Uterus (tissue), 4 donors: ENCODE data around the gene BTF3. TPM values are rescaled to one million over a fixed set of nuclear protein-coding genes. Genes with fewer than 3 reads are reported as not detected.

ENCODE experiments used
- DNase-seq, 2 donors: peaks; one replicate each; pipeline ENCODE4 v3.0.0-alpha.2; 2019 to 2020
- H3K27ac ChIP-seq, 2 donors: fragments of 200-600 bp; sonication (generic); 1 replicate in 1 of 2; 2 replicates in 1 of 2; pipeline ENCODE4 v1.5.1; 2016 to 2018
- H3K27me3 ChIP-seq, 2 donors: fragments of 200-600 bp; sonication (generic); one replicate each; pipeline ENCODE4 v1.5.1; 2018 to 2019; ENCODE audit warnings: control low read depth in 1 of 2
- H3K36me3 ChIP-seq, 2 donors: fragments of 200-600 bp; sonication (generic); one replicate each; pipeline ENCODE4 v1.5.1; 2019; ENCODE audit warnings: control low read depth in 1 of 2
- H3K4me1 ChIP-seq, 2 donors: fragments of 200-600 bp; sonication (generic); one replicate each; pipeline ENCODE4 v1.5.1; 2018 to 2019; ENCODE audit warnings: control low read depth in 1 of 2
- H3K4me3 ChIP-seq, 2 donors: fragments of 200-600 bp; sonication (generic); 1 replicate in 1 of 2; 2 replicates in 1 of 2; pipeline ENCODE4 v1.5.1; 2018 to 2019; ENCODE audit warnings: mild to moderate bottlenecking in 1 of 2
- H3K9me3 ChIP-seq, 2 donors: fragments of 200-600 bp; sonication (generic); one replicate each; pipeline ENCODE4 v1.5.1; 2019; ENCODE audit warnings: control low read depth in 1 of 2
- POLR2A ChIP-seq, 2 donors: fragments of 450-650 bp; IDR thresholded peaks; one replicate each; pipeline ENCODE4 v1.6.1; 2016; ENCODE audit warnings: antibody characterized with exemption in 2 of 2, mild to moderate bottlenecking in 1 of 2, moderate library complexity in 1 of 2
- intact Hi-C: fragments of 100-400 bp; cut with DNase I; formaldehyde crosslinking; loops from one replicate; pipeline ENCODE4 v1.15.1; 2023; ENCODE audit warnings: low total_unique reads
- total RNA-seq, 4 donors: library from RNA; depleted of rRNA in 3 of 4; stranded (reverse); fragments of >200 nt in 3 of 4; gene quantifications; one replicate each; pipeline versions ENCODE4 v1.1.0 to v1.2.4, GENCODE V29; 2014 to 2023
- TF ChIP-seq, protein P1 (sequence below), 4 experiments: fragments of 200-600 bp in 2 of 4; fragments of 450-650 bp in 2 of 4; sonication (generic) in 2 of 4; IDR thresholded peaks; one replicate each; pipeline ENCODE4 v1.5.1; 2016 to 2019; ENCODE audit warnings: antibody characterized with exemption in 4 of 4, mild to moderate bottlenecking in 2 of 4, moderate library complexity in 1 of 4
- donor health status: DM: yes; HTN: yes; CAD: no.

The BTF3 gene
- total RNA-seq, 4 donors from 2014 or later = 247 to 690 (median 555) TPM

DNA sequence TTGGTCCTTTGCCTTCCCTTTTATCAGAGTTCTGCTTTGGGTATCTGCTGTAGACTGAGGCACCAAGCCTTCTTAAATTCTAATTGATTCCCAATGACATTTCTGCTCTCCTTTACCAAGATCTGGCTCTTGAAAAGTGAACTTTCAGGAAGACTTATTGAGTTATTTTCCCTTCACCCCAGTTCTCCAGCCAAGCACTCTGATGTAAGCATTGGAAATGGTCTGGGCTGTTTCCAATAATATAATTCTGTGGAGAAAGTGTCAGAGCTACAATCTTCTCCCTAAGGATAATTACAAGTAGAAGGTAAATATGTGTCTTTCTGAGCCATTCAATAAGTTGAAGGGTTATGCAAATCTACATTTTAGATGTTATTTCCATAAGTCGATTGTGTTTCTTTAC lies 30.8 kb downstream of the BTF3 start:
- no peaks in the 10 kb centered on the region for H3K36me3 ChIP-seq
- intact Hi-C loops = no loop called here
- no peak overlapping the region for H3K4me3 ChIP-seq
- no peak overlapping the region for H3K27ac ChIP-seq
- no peak for TF ChIP-seq POLR2A (IDR thresholded peaks at IDR 0.05)
- TF ChIP-seq, protein P1, sequence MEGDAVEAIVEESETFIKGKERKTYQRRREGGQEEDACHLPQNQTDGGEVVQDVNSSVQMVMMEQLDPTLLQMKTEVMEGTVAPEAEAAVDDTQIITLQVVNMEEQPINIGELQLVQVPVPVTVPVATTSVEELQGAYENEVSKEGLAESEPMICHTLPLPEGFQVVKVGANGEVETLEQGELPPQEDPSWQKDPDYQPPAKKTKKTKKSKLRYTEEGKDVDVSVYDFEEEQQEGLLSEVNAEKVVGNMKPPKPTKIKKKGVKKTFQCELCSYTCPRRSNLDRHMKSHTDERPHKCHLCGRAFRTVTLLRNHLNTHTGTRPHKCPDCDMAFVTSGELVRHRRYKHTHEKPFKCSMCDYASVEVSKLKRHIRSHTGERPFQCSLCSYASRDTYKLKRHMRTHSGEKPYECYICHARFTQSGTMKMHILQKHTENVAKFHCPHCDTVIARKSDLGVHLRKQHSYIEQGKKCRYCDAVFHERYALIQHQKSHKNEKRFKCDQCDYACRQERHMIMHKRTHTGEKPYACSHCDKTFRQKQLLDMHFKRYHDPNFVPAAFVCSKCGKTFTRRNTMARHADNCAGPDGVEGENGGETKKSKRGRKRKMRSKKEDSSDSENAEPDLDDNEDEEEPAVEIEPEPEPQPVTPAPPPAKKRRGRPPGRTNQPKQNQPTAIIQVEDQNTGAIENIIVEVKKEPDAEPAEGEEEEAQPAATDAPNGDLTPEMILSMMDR (IDR thresholded peaks at IDR 0.05) = no peak
- no peaks in the 10 kb centered on the region for H3K9me3 ChIP-seq
- no peaks in the 10 kb centered on the region for H3K27me3 ChIP-seq
- no peak for DNase-seq
- H3K4me1 ChIP-seq = no peaks in the 10 kb centered on the region

DNA sequence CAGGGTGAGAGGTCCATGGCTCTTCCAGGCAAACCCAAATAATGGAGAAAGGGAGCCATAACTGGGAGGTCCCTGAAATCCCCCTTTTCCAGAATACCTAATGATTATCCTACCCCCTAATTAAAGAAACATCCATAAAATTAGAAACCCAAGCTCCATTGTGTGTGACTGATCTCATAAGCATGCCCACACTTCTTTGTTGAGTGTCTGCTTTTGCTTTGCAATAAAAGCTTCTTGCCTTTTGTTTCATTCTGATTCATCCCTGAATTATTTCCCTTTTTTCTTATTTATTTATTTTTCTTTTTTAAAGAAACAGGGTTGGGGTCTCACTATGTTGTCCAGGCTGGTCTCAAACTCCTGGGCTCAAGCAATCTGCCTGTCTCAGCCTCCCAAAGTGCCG lies 33.1 kb downstream of the BTF3 start:
- no peaks in the 10 kb centered on the region for H3K36me3 ChIP-seq
- H3K4me3 ChIP-seq = no peak overlapping the region
- H3K9me3 ChIP-seq = no peaks in the 10 kb centered on the region
- intact Hi-C loops = no loop called here
- TF ChIP-seq, protein P1 (IDR thresholded peaks at IDR 0.05) = no peak
- TF ChIP-seq POLR2A (IDR thresholded peaks at IDR 0.05) = no peak
- H3K27ac ChIP-seq = no peak overlapping the region
- H3K27me3 ChIP-seq = no peaks in the 10 kb centered on the region
- no peak for DNase-seq
- no peaks in the 10 kb centered on the region for H3K4me1 ChIP-seq

DNA sequence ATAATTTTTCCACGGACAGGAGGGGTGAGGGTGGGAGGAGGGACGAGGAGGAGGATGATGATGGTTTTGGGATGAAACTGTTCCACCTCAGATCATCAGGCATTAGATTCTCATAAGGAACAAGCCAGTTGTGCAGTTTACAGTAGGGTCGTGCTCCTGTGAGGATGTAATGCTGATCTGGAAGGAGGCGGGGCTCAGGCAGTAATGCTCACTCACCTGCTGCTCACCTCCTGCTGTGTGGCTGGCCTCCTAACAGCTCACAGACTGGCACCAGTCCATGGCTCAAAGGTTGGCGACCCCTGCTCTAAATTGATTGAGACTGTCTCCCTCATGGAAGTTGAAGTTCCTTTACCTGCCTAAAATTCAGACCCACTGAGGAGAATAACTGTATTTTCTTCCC lies 34.0 kb downstream of the BTF3 start:
- H3K4me3 ChIP-seq = no peak overlapping the region
- no peaks in the 10 kb centered on the region for H3K27me3 ChIP-seq
- TF ChIP-seq, protein P1 (IDR thresholded peaks at IDR 0.05) = no peak
- no peak for TF ChIP-seq POLR2A (IDR thresholded peaks at IDR 0.05)
- H3K36me3 ChIP-seq = no peaks in the 10 kb centered on the region
- H3K4me1 ChIP-seq = no peaks in the 10 kb centered on the region
- intact Hi-C loops = no loop called here
- DNase-seq = no peak
- H3K27ac ChIP-seq = no peak overlapping the region
- H3K9me3 ChIP-seq = no peaks in the 10 kb centered on the region

DNA sequence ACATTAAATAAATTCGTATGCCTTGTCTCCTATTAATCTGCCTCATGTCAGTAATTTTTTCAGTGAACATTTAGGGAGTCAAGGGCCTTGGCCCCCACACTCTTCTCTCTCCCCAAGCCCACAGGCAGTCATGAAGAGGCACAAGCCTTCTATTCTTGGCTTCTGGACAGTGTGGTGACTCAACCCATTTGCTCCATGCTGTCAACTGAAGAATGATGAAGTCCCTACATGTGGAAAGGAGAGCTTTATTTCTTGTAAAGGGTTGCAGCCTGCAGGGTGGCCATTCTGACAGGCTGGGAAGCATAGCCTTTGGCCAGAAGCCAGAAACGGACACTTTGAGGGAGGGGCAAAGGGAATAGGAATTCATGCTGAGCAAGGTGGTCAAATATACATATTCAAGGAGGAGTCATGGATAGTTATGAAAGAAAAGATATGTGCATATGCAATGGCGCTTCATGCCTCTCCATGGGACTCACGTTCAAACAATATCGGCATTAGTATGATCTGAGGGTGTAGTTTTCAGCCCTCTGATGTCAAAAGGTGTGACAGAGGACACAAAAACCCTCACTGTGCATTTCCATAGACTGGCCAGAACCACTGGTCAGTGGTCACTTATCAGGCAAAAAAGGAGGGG lies 35.9 kb downstream of the BTF3 start:
- Histone ChIP-seq H3K4me3 (no peak overlapping the region), H3K27ac (no peak overlapping the region), H3K36me3 (no peaks in the 10 kb centered on the region), H3K9me3 (no peaks in the 10 kb centered on the region), H3K4me1 (no peaks in the 10 kb centered on the region), H3K27me3 (no peaks in the 10 kb centered on the region)
- DNase-seq = no peak
- TF ChIP-seq, protein P1 (IDR thresholded peaks at IDR 0.05) = no peak
- TF ChIP-seq POLR2A (IDR thresholded peaks at IDR 0.05) = no peak
- intact Hi-C loops = no loop called here

GRCh38 chr5:73534971-73535370 lies 36.7 kb downstream of the BTF3 start:
- Histone ChIP-seq H3K9me3 (no peaks in the 10 kb centered on the region), H3K27me3 (no peaks in the 10 kb centered on the region), H3K36me3 (no peaks in the 10 kb centered on the region), H3K4me1 (no peaks in the 10 kb centered on the region), H3K27ac (no peak overlapping the region), H3K4me3 (no peak overlapping the region)
- TF ChIP-seq, protein P1 (IDR thresholded peaks at IDR 0.05) = no peak
- TF ChIP-seq POLR2A (IDR thresholded peaks at IDR 0.05) = no peak
- DNase-seq = no peak
- intact Hi-C loops = no loop called here
